Left colon (tissue), 2 donors: ENCODE data around the gene RASGRF1. TPM values are rescaled to one million over a fixed set of nuclear protein-coding genes. Genes with fewer than 3 reads are reported as not detected.

ENCODE experiments used
- ATAC-seq: fragments of 200-7000 bp; cut with Tn5 transposase; one replicate; pipeline ENCODE4 v1.9.1; 2020; ENCODE audit warnings: mild to moderate bottlenecking, moderate library complexity
- DNase-seq, 2 donors: peaks; one replicate each; pipeline ENCODE4 v3.0.0-alpha.2; 2020
- intact Hi-C, 2 donors: fragments of 100-400 bp; cut with DNase I in 1 of 2; cut with micrococcal nuclease in 1 of 2; formaldehyde crosslinking; loops; one replicate each; pipeline versions ENCODE4 v1.11.2 to v1.14.0; 2022; cut with DNase I, micrococcal nuclease
- total RNA-seq, 2 donors: library from RNA; stranded (reverse); fragmentation: NEBNext Ultra II Directional; extraction: Animal tissue kit (Norgen Biotek cat#: 25700); gene quantifications; one replicate each; pipeline ENCODE4 v1.2.1, GENCODE V29; 2021
- donor health status: DM: no; HTN: no; CAD: no.
- donor health status: DM: yes; HTN: yes; CAD: no.

The RASGRF1 gene
- total RNA-seq, 2 donors from 2014 or later, result 0.14 to 0.18 TPM

GRCh38 chr15:78981532-78982313 is 108.9 kb downstream of the RASGRF1 start:
- no peak for DNase-seq
- intact Hi-C loops, result no loop called here
- ATAC-seq, result no peak

GRCh38 chr15:78979456-78980320 is 110.9 kb downstream of the RASGRF1 start:
- intact Hi-C loops, result no loop called here
- ATAC-seq, result peak; percentile 88

GRCh38 chr15:78978601-78979179 is 111.9 kb downstream of the RASGRF1 start:
- DNase-seq, result no peak
- ATAC-seq, result no peak
- intact Hi-C loops, result no loop called here

More at GRCh38 chr15:78979456-78980320, 110.9 kb downstream of the RASGRF1 start:
- DNase-seq, result peak; percentile 59 to 69

GRCh38 chr15:78977591-78978347 is 112.8 kb downstream of the RASGRF1 start:
- ATAC-seq (no peak), DNase-seq (no peak)
- intact Hi-C loops, result no loop called here

DNA sequence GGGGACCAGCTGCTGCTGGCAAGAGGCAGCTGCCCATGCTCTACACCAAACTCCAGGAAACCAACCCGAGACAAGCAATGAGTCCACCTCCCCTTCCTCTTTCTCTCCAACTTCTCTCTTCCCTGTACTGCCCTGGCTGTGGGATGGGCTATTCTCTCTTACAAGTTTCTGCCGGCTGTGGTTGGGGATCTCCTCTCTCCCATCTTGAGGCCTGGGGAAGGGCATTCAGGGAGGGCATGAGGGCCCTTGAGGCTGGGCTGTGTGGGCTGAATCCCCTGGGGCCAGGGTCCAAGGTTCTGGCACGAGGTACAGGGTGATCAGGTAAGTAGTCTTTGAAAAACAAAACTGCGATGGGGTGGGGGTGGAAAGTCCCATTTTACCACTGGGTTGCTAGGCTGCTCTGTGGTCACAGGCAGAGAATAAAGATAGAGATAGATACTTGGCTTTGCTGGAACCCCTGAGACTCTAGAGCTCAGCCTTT is 113.4 kb downstream of the RASGRF1 start:
- no peak for DNase-seq

DNA sequence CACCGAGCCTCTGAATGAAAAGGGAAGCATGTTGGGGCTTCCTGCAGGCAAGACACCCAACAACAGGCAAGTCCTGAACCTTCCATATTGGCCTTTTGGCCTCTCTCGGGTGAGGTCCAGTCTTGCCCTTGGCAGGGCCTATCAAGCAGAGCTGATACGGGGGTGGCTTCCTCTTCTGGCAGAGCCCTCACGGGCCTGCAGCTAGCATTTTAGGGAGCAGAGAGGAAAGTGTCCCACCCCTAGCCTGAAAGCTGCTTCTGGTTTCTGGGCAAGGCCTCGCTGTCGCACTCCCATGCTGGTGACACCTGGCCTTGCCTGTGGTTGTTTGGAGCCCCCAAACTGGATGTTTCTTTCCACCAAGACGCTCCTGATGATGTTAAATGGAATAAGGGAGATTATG is 113.9 kb downstream of the RASGRF1 start:
- ATAC-seq (no peak), DNase-seq (no peak)
- intact Hi-C loops, result no loop called here

More for the DNA sequence above, 113.4 kb downstream of the RASGRF1 start:
- intact Hi-C loops, result no loop called here
- ATAC-seq, result no peak

- DNase-seq (no peak), ATAC-seq (no peak)
- intact Hi-C loops, result no loop called here
These were observed 116.2 kb downstream of the RASGRF1 start for GRCh38 chr15:78974272-78974918.

- no peak for DNase-seq
- intact Hi-C loops, result no loop called here
- no peak for ATAC-seq
These were observed 120.8 kb downstream of the RASGRF1 start for GRCh38 chr15:78969687-78970349.

GRCh38 chr15:78968539-78969271 is 121.9 kb downstream of the RASGRF1 start:
- intact Hi-C loops, result no loop called here
- ATAC-seq (no peak), DNase-seq (no peak)

DNA sequence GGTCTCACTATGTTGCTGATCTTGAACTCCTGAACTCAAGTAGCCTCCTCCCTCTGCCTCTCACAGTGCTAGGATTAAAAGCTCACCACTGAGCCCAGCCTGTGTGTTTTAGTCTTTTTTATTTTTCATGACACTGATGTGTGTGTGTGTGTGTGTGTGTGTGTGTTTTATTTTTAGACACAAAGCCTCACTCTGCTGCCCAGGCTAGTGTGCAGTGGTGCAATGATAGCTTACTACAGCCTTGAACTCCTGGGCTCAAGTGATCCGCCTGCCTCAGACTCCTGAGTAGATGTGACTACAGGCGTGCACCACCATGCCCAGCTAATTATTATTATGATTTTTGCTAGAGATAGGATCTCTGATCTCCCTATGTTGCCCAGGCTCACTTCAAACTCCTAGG is 122.5 kb downstream of the RASGRF1 start:
- ATAC-seq (no peak), DNase-seq (no peak)
- intact Hi-C loops, result no loop called here

DNA sequence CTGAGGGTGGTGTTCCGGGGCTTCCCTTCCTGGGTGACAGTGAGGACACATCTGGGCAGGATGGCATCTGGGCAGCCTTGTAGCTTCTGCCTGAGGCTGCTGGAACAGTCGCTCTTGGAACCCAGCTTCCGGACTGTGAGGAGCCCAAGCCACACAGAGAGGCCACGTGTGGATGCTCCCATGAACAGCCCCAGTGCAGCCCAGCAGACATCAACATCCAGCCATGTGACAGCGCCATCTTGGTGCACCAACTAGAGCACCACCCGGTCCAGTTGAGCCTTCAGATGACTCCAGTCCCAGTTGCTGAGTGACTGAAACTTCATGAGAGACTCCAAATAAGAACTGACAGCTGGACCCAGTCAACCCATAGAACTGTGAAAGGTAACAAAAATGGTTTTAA is 130.3 kb downstream of the RASGRF1 start:
- no peak for DNase-seq
- intact Hi-C loops, result no loop called here
- ATAC-seq, result no peak

- intact Hi-C loops, result no loop called here
- ATAC-seq, result no peak
- DNase-seq, result no peak
These were observed 131.2 kb downstream of the RASGRF1 start for GRCh38 chr15:78959360-78959759.

- intact Hi-C loops, result no loop called here
- ATAC-seq (no peak), DNase-seq (no peak)
These were observed 133.0 kb downstream of the RASGRF1 start for GRCh38 chr15:78957416-78958093.

- intact Hi-C loops, result no loop called here
- DNase-seq (no peak), ATAC-seq (no peak)
These were observed 133.6 kb downstream of the RASGRF1 start for GRCh38 chr15:78956937-78957336.

GRCh38 chr15:78955355-78955754 is 135.2 kb downstream of the RASGRF1 start:
- DNase-seq (no peak), ATAC-seq (no peak)
- intact Hi-C loops, result no loop called here

DNA sequence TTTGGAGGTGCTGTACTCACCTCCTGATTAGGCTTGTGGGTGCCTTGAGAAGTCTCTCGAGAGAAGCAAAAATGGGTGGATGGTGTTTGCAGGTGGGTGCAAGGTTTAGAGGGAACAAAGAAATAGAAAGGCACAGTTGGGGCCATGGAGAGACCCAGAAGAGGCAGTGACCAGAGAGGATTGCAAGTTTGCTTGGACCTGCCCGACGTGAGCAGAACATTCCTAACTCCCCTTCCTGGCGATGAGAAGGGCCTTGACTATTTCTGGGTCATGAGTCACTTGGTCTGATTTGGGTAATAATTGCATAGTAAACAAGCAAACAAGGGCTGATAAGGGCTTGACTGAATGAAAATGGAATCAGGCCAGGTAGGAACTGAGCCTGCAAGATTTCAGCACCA is 138.7 kb downstream of the RASGRF1 start:
- peak; percentile 59 for ATAC-seq
- DNase-seq, result no peak
- intact Hi-C loops, result no loop called here
